H1 (cell line): ENCODE data around the gene FAM221B. TPM values are rescaled to one million over a fixed set of nuclear protein-coding genes. Genes with fewer than 3 reads are reported as not detected.

Experiments
- CTCF ChIA-PET: fragments of 300-600 bp; sonication (Branson Sonifier 250); formaldehyde crosslinking; loops from one replicate; lab custom pipeline; 2021; ENCODE audit not compliant: partially characterized antibody; lab: Charles Lee
- POLR2A ChIA-PET: fragments of 300-600 bp; sonication (Branson Sonifier 250); formaldehyde crosslinking; loops from one replicate; lab custom pipeline; 2021; ENCODE audit warnings: inconsistent platforms; ENCODE audit not compliant: partially characterized antibody; lab: Charles Lee
- DNase-seq, 2 experiments: peaks; one replicate each; pipeline versions ENCODE4 v3.0.0 to v3.0.0-alpha.2; 2010 to 2022; ENCODE audit warnings: low spot score in 2 of 2, low read depth in 1 of 2, mixed read lengths in 1 of 2
- FAIRE-seq: peaks from 2 replicates; lab custom pipeline; 2011; peaks lifted over from hg19 to GRCh38; lab: Jason Lieb, UNC
- H2AFZ ChIP-seq: 2 replicates; pipeline ENCODE4 v1.8.1; 2012; ENCODE audit warnings: low read length, inconsistent platforms
- H2AK5ac ChIP-seq: 2 replicates; pipeline ENCODE4 v1.6.1; 2013; ENCODE audit warnings: low read depth, low read length
- H2BK120ac ChIP-seq: replicated peaks from 2 replicates; pipeline ENCODE3; 2013; ENCODE audit warnings: low read depth, low read length, inconsistent platforms
- H2BK12ac ChIP-seq: 2 replicates; pipeline ENCODE4 v1.6.1; 2013; ENCODE audit warnings: low read depth, low read length
- H2BK15ac ChIP-seq: 2 replicates; pipeline ENCODE4 v1.6.1; 2013; ENCODE audit warnings: low read length
- H2BK20ac ChIP-seq: 2 replicates; pipeline ENCODE4 v1.6.1; 2013; ENCODE audit warnings: low read length
- H2BK5ac ChIP-seq: 2 replicates; pipeline ENCODE4 v1.6.1; 2013; ENCODE audit warnings: low read depth, low read length
- H3K14ac ChIP-seq: 2 replicates; pipeline ENCODE4 v1.6.1; 2013; ENCODE audit warnings: inconsistent platforms; ENCODE audit not compliant: insufficient read length
- H3K18ac ChIP-seq: 2 replicates; pipeline ENCODE4 v1.6.1; 2013; ENCODE audit warnings: low read length; ENCODE audit errors: extremely low read depth
- H3K23ac ChIP-seq: 2 replicates; pipeline ENCODE4 v1.6.1; 2013; ENCODE audit warnings: inconsistent platforms; ENCODE audit not compliant: insufficient read length
- H3K23me2 ChIP-seq: 2 replicates; pipeline ENCODE4 v1.6.1; 2013; ENCODE audit warnings: low read depth, low read length
- H3K27ac ChIP-seq: 2 replicates; pipeline ENCODE4 v1.6.1; 2011; ENCODE audit warnings: low read depth, low read length, inconsistent platforms
- H3K27me3 ChIP-seq, 4 experiments: replicated peaks in 1 of 4; 1 replicate in 1 of 4; 2 replicates in 3 of 4; pipeline versions ENCODE4 v1.6.1 to v1.8.1; 2011 to 2013; ENCODE audit warnings: low read length in 3 of 4, mild to moderate bottlenecking in 3 of 4, inconsistent platforms in 2 of 4, mixed read lengths in 2 of 4, moderate library complexity in 1 of 4; ENCODE audit not compliant: control insufficient read depth in 3 of 4, insufficient read depth in 3 of 4; ENCODE audit errors: extremely low read depth in 1 of 4
- H3K36me3 ChIP-seq, 4 experiments: 2 replicates each; pipeline versions ENCODE4 v1.6.1 to v1.8.1; 2011 to 2013; ENCODE audit warnings: mild to moderate bottlenecking in 4 of 4, low read length in 3 of 4, moderate library complexity in 2 of 4, control low read depth in 1 of 4, inconsistent platforms in 1 of 4; ENCODE audit not compliant: insufficient read depth in 4 of 4, control insufficient read depth in 2 of 4
- H3K4ac ChIP-seq: replicated peaks from 2 replicates; pipeline ENCODE3; 2013; ENCODE audit warnings: low read length, low read depth, mixed read lengths, inconsistent platforms; ENCODE audit not compliant: insufficient read length
- H3K4me1 ChIP-seq, 4 experiments: replicated peaks in 1 of 4; 1 replicate in 1 of 4; 2 replicates in 3 of 4; pipeline versions ENCODE4 v1.6.1 to v1.8.1; 2011 to 2013; ENCODE audit warnings: low read length in 3 of 4, inconsistent platforms in 2 of 4, mixed read lengths in 1 of 4; ENCODE audit not compliant: insufficient read depth in 4 of 4, control insufficient read depth in 3 of 4
- H3K4me2 ChIP-seq, 2 experiments: 2 replicates each; pipeline versions ENCODE4 v1.6.1 to v1.8.1; 2011 to 2013; ENCODE audit warnings: low read depth in 2 of 2, low read length in 2 of 2, control low read depth in 1 of 2, inconsistent platforms in 1 of 2, mild to moderate bottlenecking in 1 of 2; ENCODE audit not compliant: insufficient read depth in 1 of 2
- H3K4me3 ChIP-seq, 4 experiments: fragments of 200-600, 300-600 bp in 1 of 4; sonication (generic), shearing (Covaris generic), sonication (Bioruptor Twin) in 1 of 4; 2 replicates each; pipeline versions ENCODE4 v1.5.1 to v1.8.1; 2011 to 2016; ENCODE audit warnings: low read length in 4 of 4, low read depth in 3 of 4, control low read depth in 2 of 4, inconsistent platforms in 2 of 4, mild to moderate bottlenecking in 2 of 4, mixed read lengths in 1 of 4, moderate library complexity in 1 of 4; ENCODE audit not compliant: insufficient read depth in 2 of 4; ENCODE audit errors: extremely low read depth in 1 of 4
- H3K56ac ChIP-seq: replicated peaks from 2 replicates; pipeline ENCODE3; 2013; ENCODE audit warnings: low read depth, mild to moderate bottlenecking, mixed read lengths, low read length, inconsistent platforms; ENCODE audit not compliant: insufficient read length
- H3K79me1 ChIP-seq: 2 replicates; pipeline ENCODE4 v1.6.1; 2013; ENCODE audit warnings: low read depth, low read length, control low read depth
- H3K79me2 ChIP-seq, 2 experiments: 2 replicates each; pipeline versions ENCODE4 v1.6.1 to v1.8.1; 2012 to 2013; ENCODE audit warnings: low read length in 2 of 2, mild to moderate bottlenecking in 2 of 2, inconsistent platforms in 1 of 2; ENCODE audit not compliant: insufficient read depth in 2 of 2, control insufficient read depth in 1 of 2
- H3K9ac ChIP-seq, 4 experiments: replicated peaks in 1 of 4; 1 replicate in 1 of 4; 2 replicates in 3 of 4; pipeline versions ENCODE4 v1.6.1 to v1.8.1; 2011 to 2013; ENCODE audit warnings: low read depth in 3 of 4, low read length in 3 of 4, control low read depth in 2 of 4, mild to moderate bottlenecking in 2 of 4, moderate library complexity in 2 of 4, inconsistent platforms in 1 of 4; ENCODE audit errors: extremely low read depth in 1 of 4
- H3K9me3 ChIP-seq, 2 experiments: 2 replicates each; pipeline versions ENCODE4 v1.6.1 to v1.8.1; 2012 to 2013; ENCODE audit warnings: mild to moderate bottlenecking in 2 of 2, moderate library complexity in 2 of 2, control low read depth in 1 of 2, inconsistent platforms in 1 of 2, low read depth in 1 of 2, low read length in 1 of 2, mixed read lengths in 1 of 2; ENCODE audit not compliant: insufficient read depth in 2 of 2
- H4K20me1 ChIP-seq, 2 experiments: replicated peaks in 1 of 2; 2 replicates each; pipeline versions ENCODE3 to v1.8.1; 2011 to 2013; ENCODE audit warnings: inconsistent platforms in 2 of 2, low read length in 2 of 2, mild to moderate bottlenecking in 1 of 2; ENCODE audit not compliant: insufficient read depth in 2 of 2, control insufficient read depth in 1 of 2
- H4K5ac ChIP-seq: 2 replicates; pipeline ENCODE4 v1.6.1; 2013; ENCODE audit warnings: low read length, low read depth, mixed read lengths, inconsistent platforms; ENCODE audit not compliant: insufficient read length
- H4K8ac ChIP-seq: 2 replicates; pipeline ENCODE4 v1.8.0; 2013; ENCODE audit warnings: mild to moderate bottlenecking, moderate library complexity, low read length, inconsistent platforms; ENCODE audit not compliant: insufficient read depth; ENCODE audit errors: extremely low read depth
- H4K91ac ChIP-seq: replicated peaks from 2 replicates; pipeline ENCODE3; 2013; ENCODE audit warnings: low read length, mixed read lengths, inconsistent platforms; ENCODE audit not compliant: insufficient read length
- ATF3 ChIP-seq: IDR thresholded peaks from 2 replicates; pipeline ENCODE4 v1.6.1; 2011; ENCODE audit warnings: low read depth, mild to moderate bottlenecking, low read length; ENCODE audit not compliant: insufficient read depth
- CBX8 ChIP-seq: fragments of 300-800, 300-1000 bp; sonication (generic); IDR thresholded peaks from 2 replicates; pipeline ENCODE4 v1.7.1; 2016; ENCODE audit warnings: low read depth, low read length, borderline replicate concordance
- CEBPB ChIP-seq: IDR thresholded peaks from 2 replicates; pipeline ENCODE4 v1.6.1; 2012; ENCODE audit warnings: low read depth, low read length
- HDAC2 ChIP-seq, 2 experiments: fragments of 300-600 bp in 1 of 2; sonication (generic) in 1 of 2; IDR thresholded peaks; 2 replicates each; pipeline ENCODE4 v1.6.1; 2011 to 2012; ENCODE audit warnings: low read depth in 2 of 2, low read length in 2 of 2, mild to moderate bottlenecking in 2 of 2, moderate library complexity in 2 of 2, borderline replicate concordance in 1 of 2, inconsistent platforms in 1 of 2
- HDAC6 ChIP-seq: IDR thresholded peaks from one replicate; pipeline ENCODE4 v1.7.1; 2012; ENCODE audit warnings: low read depth, mild to moderate bottlenecking, inconsistent platforms, low read length, moderate library complexity
- JUND ChIP-seq: IDR thresholded peaks from 2 replicates; pipeline ENCODE4 v1.6.1; 2011; ENCODE audit warnings: mild to moderate bottlenecking, improper control_type of control experiment, low read length
- KDM4A ChIP-seq: IDR thresholded peaks from one replicate; pipeline ENCODE4 v1.7.1; 2012; ENCODE audit warnings: low read depth, mild to moderate bottlenecking, moderate library complexity, low read length, inconsistent platforms; ENCODE audit not compliant: severe bottlenecking
- NANOG ChIP-seq: IDR thresholded peaks from 2 replicates; pipeline ENCODE4 v1.6.1; 2011; ENCODE audit warnings: low read length, low read depth, mild to moderate bottlenecking, inconsistent platforms; ENCODE audit not compliant: insufficient read depth, poor library complexity, severe bottlenecking
- NRF1 ChIP-seq: IDR thresholded peaks from 2 replicates; pipeline ENCODE4 v1.6.1; 2011; ENCODE audit warnings: mild to moderate bottlenecking, low read depth, low read length, improper control_type of control experiment
- POU5F1 ChIP-seq: IDR thresholded peaks from 2 replicates; pipeline ENCODE4 v1.6.1; 2011; ENCODE audit warnings: low read depth, mild to moderate bottlenecking, low read length, moderate library complexity
- TAF7 ChIP-seq: optimal IDR thresholded peaks from 2 replicates; pipeline ENCODE3; 2011; ENCODE audit warnings: low read depth, mild to moderate bottlenecking, inconsistent platforms, low read length, moderate library complexity, borderline replicate concordance
- WGBS, 2 experiments: shearing (Covaris generic) in 1 of 2; methylation state at CpG; one replicate each; pipeline versions ENCODE4 v1.1.6 to v1.1.7; 2013 to 2015; ENCODE audit warnings: low lambda C conversion rate in 2 of 2, mixed read lengths in 2 of 2, inconsistent platforms in 1 of 2, low coverage in 1 of 2, missing lambda C conversion rate in 1 of 2; ENCODE audit not compliant: insufficient replicate concordance in 2 of 2, insufficient coverage in 1 of 2, insufficient read length in 1 of 2; ENCODE audit errors: extremely low coverage in 1 of 2, missing lambda C conversion rate in 1 of 2; 5-methylcytosine and 5-hydroxymethylcytosine counted together
- polyA plus RNA-seq, 7 experiments: library from polyadenylated mRNA; depleted of rRNA in 3 of 7; stranded (reverse) in 5 of 7; unstranded in 2 of 7; fragments of >200 nt in 5 of 7; fragments of 200-250 nt in 2 of 7; gene quantifications; 1 replicate in 5 of 7; 2 replicates in 1 of 7; 4 replicates in 1 of 7; pipeline versions ENCODE4 v1.2.1 to v1.2.3, GENCODE V29; 2011 to 2013; ENCODE audit warnings: missing spikeins in 2 of 7, mixed read lengths in 2 of 7
- total RNA-seq: library from RNA; stranded (reverse); fragmentation: NEBNext Ultra II Directional; extraction: Animal tissue kit (Norgen Biotek cat#: 25700); gene quantifications from 2 replicates; pipeline ENCODE4 v1.2.1, GENCODE V29; 2021

The FAM221B gene
- total and polyA plus RNA-seq, 2 of the 8 experiments (the other 6 are each of a cell fraction or from before 2014, with no cell fraction given): not detected

- H3K4me1 ChIP-seq: peaks cover 0 to 8% (median 6%) of the 10 kb centered on the region in 4 experiments; a peak in 6 of 7 replicates
- H3K79me1 ChIP-seq: no peaks in the 10 kb centered on the region
- H2BK20ac ChIP-seq: no peak overlapping the region
- no peak overlapping the region for H4K5ac ChIP-seq
- POLR2A ChIA-PET: interaction anchor here (0.6 to 2.9 kb wide), 4 partner anchors 11 to 171 kb away, joined by 3 to 14 read pairs (median 4); no protein-coding TSS in a partner anchor
- no peak overlapping the region for H3K14ac ChIP-seq
- no peak overlapping the region for H3K23ac ChIP-seq
- H3K9ac ChIP-seq: 0 out of 7 replicates have a peak overlapping the region, but pooled peaks of 1 of the 4 experiments have one; percentile 14
- H3K79me2 ChIP-seq: no peaks in the 10 kb centered on the region
- H3K36me3 ChIP-seq: no peaks in the 10 kb centered on the region
- CTCF ChIA-PET: interaction anchor here (1.1 to 1.9 kb wide), 8 partner anchors 9 to 207 kb away, joined by 3 to 7 read pairs (median 6); partner anchors contain the start of genes FAM221B, SPAG8 and TMEM8B
- H2AK5ac ChIP-seq: no peak overlapping the region
- H3K23me2 ChIP-seq: no peaks in the 10 kb centered on the region
- no peak overlapping the region; the same call in none of the 2 replicates for H4K8ac ChIP-seq
- H2BK12ac ChIP-seq: peak overlapping the region; percentile 94; the same call in 1 of the 2 replicates
- H3K56ac ChIP-seq: no peak overlapping the region
- H3K4me2 ChIP-seq: no peak overlapping the region; a peak in 1 of 4 replicates
- H2BK5ac ChIP-seq: peak overlapping the region; percentile 63; the same call in 1 of the 2 replicates
- H3K27me3 ChIP-seq: peaks cover 0 to 4% (median 0%) of the 10 kb centered on the region in 4 experiments; a peak in 1 of 7 replicates
- H2BK120ac ChIP-seq: no peak overlapping the region
- H3K18ac ChIP-seq: peak overlapping the region; percentile 24; the same call in 1 of the 2 replicates
- peaks cover 0 to 3% of the 10 kb centered on the region in 2 experiments for H4K20me1 ChIP-seq
- FAIRE-seq (no peak), DNase-seq (no peak)
- H3K4ac ChIP-seq: no peak overlapping the region
- H3K4me3 ChIP-seq: no peak overlapping the region
- no peak overlapping the region for H3K27ac ChIP-seq
- 69% methylated on average over 2 of the region's 2 CpGs; no CpG with 5 or more reads in 1 of the 2 experiments for WGBS, 2 experiments
- no peak overlapping the region for H2AFZ ChIP-seq
- H2BK15ac ChIP-seq: peak overlapping the region; percentile 31; the same call in 1 of the 2 replicates
- H4K91ac ChIP-seq: peak overlapping the region; percentile 88
- no peaks in the 10 kb centered on the region; a peak in 1 of 4 replicates for H3K9me3 ChIP-seq
- peak; percentile 93 for TF ChIP-seq CEBPB
- no peak for TF ChIP-seq JUND
- TF ChIP-seq POU5F1: no peak
- TF ChIP-seq NRF1: no peak
- TF ChIP-seq NANOG: no peak
- TF ChIP-seq ATF3: peak; percentile 47; the same call in 1 of the 2 replicates
- no peak for TF ChIP-seq HDAC2 (IDR thresholded peaks at IDR 0.05; ENCODE audit: borderline replicate concordance in 1 of 2, low read depth in 2 of 2, low read length in 2 of 2)
- TF ChIP-seq HDAC6: no peak
- TF ChIP-seq KDM4A: no peak
- TF ChIP-seq CBX8: no peak
- TF ChIP-seq TAF7: no peak
Measured at GRCh38 chr9:35868933-35869332, 40.4 kb upstream of the FAM221B start.
